ENCODE results near the gene SMIM36.

Gene SMIM36

DNA sequence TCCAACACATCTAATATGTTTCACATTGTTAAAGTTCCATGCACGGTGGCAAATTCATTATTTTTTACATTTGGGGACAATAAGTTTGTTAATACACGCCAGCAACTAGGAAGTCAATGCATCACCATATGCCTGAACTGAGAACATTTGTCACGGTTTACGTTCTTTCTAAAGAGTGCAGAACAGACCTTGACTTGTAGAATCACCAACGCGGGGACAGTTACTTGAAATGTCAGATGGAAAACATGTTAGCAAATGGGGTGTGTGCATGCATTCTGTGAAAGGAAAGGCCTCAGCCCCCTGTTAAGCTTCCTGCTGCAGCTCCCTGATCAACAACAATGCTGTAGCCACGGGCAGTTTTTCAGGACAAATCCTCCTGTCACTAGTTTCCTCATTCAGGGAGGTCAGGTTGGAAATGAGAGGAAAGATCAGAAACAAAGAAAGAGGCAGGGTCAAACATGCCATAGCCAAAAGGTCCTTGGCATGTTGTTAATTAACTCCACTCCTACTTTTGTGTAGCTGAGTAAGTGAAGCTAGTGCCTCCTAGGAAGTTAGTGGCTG, 18.4 kb downstream of the SMIM36 start:
- TF ChIP-seq, protein P1, sequence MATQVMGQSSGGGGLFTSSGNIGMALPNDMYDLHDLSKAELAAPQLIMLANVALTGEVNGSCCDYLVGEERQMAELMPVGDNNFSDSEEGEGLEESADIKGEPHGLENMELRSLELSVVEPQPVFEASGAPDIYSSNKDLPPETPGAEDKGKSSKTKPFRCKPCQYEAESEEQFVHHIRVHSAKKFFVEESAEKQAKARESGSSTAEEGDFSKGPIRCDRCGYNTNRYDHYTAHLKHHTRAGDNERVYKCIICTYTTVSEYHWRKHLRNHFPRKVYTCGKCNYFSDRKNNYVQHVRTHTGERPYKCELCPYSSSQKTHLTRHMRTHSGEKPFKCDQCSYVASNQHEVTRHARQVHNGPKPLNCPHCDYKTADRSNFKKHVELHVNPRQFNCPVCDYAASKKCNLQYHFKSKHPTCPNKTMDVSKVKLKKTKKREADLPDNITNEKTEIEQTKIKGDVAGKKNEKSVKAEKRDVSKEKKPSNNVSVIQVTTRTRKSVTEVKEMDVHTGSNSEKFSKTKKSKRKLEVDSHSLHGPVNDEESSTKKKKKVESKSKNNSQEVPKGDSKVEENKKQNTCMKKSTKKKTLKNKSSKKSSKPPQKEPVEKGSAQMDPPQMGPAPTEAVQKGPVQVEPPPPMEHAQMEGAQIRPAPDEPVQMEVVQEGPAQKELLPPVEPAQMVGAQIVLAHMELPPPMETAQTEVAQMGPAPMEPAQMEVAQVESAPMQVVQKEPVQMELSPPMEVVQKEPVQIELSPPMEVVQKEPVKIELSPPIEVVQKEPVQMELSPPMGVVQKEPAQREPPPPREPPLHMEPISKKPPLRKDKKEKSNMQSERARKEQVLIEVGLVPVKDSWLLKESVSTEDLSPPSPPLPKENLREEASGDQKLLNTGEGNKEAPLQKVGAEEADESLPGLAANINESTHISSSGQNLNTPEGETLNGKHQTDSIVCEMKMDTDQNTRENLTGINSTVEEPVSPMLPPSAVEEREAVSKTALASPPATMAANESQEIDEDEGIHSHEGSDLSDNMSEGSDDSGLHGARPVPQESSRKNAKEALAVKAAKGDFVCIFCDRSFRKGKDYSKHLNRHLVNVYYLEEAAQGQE (IDR thresholded peaks at IDR 0.05; ENCODE audit: insufficient read depth in 1 of 2, low read depth in 2 of 2, low read length in 2 of 2), result no peak
- TF ChIP-seq POLR2AphosphoS5 (IDR thresholded peaks at IDR 0.05; ENCODE audit: low read depth, low read length), result no peak
- no peak for TF ChIP-seq TAF1 (IDR thresholded peaks at IDR 0.05; ENCODE audit: borderline replicate concordance, insufficient read depth, low read length)
- no peak for TF ChIP-seq FOXP2 (optimal IDR thresholded peaks at IDR 0.05; ENCODE audit: borderline replicate concordance, extremely low read depth, extremely low read length, insufficient read depth)
- TF ChIP-seq SIN3A (IDR thresholded peaks at IDR 0.05; ENCODE audit: borderline replicate concordance, insufficient read depth, low read length), result no peak

DNA sequence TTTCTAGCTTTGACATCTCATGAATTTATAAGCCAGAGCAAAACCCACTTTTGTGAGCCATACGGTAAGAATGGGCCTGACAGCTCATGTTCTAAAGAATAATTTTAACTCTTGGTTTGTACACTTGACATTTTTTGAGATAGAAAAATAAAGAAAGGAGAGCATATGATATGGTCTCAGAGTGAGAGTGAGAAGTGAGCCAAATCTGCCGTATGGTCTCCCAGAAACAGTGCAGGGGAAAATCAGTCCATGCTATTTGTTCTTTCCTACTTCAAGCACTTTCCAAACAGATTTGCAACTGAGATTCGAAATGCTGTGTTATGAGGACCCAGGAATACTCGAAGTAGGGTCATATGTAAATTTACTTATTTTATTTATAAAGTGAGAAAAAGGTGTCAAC, 20.9 kb downstream of the SMIM36 start:
- no peak for TF ChIP-seq TAF1 (IDR thresholded peaks at IDR 0.05; ENCODE audit: borderline replicate concordance, insufficient read depth, low read length)
- TF ChIP-seq POLR2AphosphoS5 (IDR thresholded peaks at IDR 0.05; ENCODE audit: low read depth, low read length), result no peak
- no peak for TF ChIP-seq SIN3A (IDR thresholded peaks at IDR 0.05; ENCODE audit: borderline replicate concordance, insufficient read depth, low read length)
- TF ChIP-seq, protein P1 (IDR thresholded peaks at IDR 0.05; ENCODE audit: insufficient read depth in 1 of 2, low read depth in 2 of 2, low read length in 2 of 2), result no peak
- TF ChIP-seq FOXP2 (optimal IDR thresholded peaks at IDR 0.05; ENCODE audit: borderline replicate concordance, extremely low read depth, extremely low read length, insufficient read depth), result no peak

DNA sequence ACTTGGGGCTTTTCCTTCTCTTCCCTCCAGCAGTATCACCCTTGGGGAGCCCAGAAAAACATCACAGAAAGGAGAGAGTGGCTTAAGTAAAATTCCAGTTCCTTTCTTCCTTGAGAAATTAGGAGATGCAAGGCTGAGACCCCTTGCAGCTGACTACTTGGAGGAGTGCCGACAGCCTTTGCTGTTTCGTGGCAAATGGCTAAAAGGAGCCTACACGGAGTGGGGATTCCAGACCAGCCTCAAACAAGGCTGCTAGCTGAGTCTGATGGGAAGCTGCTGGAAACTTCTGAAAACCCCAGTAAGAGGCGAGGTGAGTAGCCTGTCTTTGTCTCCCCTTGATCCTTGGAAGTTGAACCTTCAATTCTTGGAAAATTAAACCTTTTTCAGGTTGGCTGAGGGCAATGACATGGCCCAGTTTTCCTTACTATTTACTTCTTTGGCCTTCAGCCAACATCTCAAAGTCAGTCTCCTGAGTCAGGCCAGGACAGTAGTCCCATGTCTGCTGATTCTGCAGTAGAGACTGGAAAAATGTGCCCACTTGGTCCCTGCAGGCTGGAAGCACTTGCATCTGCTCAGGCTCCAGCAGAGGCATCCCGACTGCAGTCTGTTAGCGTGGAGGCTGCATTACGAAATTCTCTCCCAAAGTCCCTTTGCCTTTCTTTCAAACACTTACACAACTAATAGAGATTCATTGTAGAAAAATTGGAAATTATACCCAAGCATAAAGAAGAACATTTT, 23.4 kb downstream of the SMIM36 start:
- no peak for TF ChIP-seq FOXP2 (optimal IDR thresholded peaks at IDR 0.05; ENCODE audit: borderline replicate concordance, extremely low read depth, extremely low read length, insufficient read depth)
- TF ChIP-seq TAF1 (IDR thresholded peaks at IDR 0.05; ENCODE audit: borderline replicate concordance, insufficient read depth, low read length), result no peak
- TF ChIP-seq, protein P1 (IDR thresholded peaks at IDR 0.05; ENCODE audit: insufficient read depth in 1 of 2, low read depth in 2 of 2, low read length in 2 of 2), result no peak
- no peak for TF ChIP-seq SIN3A (IDR thresholded peaks at IDR 0.05; ENCODE audit: borderline replicate concordance, insufficient read depth, low read length)
- no peak for TF ChIP-seq POLR2AphosphoS5 (IDR thresholded peaks at IDR 0.05; ENCODE audit: low read depth, low read length)

DNA sequence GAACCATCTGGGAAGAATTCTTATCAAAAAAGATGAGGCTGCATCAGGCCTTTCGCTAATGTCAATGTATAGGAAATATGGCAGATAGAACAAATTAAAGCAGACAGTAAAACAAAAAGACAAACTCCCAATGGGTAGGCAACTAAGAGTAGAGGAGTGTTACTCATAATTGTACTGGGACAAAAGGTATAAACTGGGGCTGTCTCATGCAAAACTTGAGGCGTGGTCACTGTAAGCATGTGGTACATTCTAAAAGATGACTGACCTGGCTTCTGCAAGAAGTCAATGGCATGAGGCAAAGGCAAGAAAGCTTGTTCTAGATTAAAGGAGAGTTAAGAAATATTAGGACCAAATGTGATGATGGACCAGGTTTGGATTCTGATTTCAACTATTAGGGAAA, 26.7 kb downstream of the SMIM36 start:
- TF ChIP-seq, protein P1 (IDR thresholded peaks at IDR 0.05; ENCODE audit: insufficient read depth in 1 of 2, low read depth in 2 of 2, low read length in 2 of 2), result no peak
- TF ChIP-seq SIN3A (IDR thresholded peaks at IDR 0.05; ENCODE audit: borderline replicate concordance, insufficient read depth, low read length) (no peak), POLR2AphosphoS5 (IDR thresholded peaks at IDR 0.05; ENCODE audit: low read depth, low read length) (no peak), TAF1 (IDR thresholded peaks at IDR 0.05; ENCODE audit: borderline replicate concordance, insufficient read depth, low read length) (no peak), FOXP2 (optimal IDR thresholded peaks at IDR 0.05; ENCODE audit: borderline replicate concordance, extremely low read depth, extremely low read length, insufficient read depth) (no peak)
